ENCODE measurements around the gene ABCC12. TPM values are rescaled to one million over a fixed set of nuclear protein-coding genes. Genes with fewer than 3 reads are reported as not detected.

ABCC12 gene
- polyA plus RNA-seq, 2 of the 4 experiments (the other 2 are of a cell fraction): 0.23 TPM; not detected in 1

DNA sequence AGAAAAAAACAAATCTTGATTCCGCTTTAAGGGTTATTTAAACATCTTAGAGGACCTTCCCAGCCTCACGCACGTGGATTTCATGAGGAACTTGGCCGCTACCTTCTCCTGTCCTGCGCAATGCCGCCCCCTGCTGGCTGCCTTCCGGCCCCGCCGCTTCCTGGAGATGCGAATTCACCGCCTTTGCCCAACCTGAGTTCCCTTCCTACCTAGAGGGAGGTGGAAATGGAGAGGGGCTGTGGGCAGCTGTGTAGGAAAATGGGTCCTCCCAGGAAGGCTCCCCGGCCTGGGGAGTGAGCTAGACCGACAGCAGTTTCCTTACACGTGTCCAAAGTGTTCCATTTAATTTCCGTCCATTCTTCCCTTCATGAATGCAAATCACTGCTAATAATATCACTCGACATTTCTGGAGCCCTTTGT is 1.0 kb upstream of the ABCC12 start (continued):
- no peak for TF ChIP-seq KDM1A (IDR thresholded peaks at IDR 0.05; ENCODE audit: low read depth)
- no peak for TF ChIP-seq NFE2L2 (conservative IDR thresholded peaks at IDR 0.05; ENCODE audit: low read length)
- TF ChIP-seq SREBF2 (IDR thresholded peaks at IDR 0.05): no peak
- TF ChIP-seq FOSL2 (IDR thresholded peaks at IDR 0.05): no peak
- TF ChIP-seq FOSL2 (CRISPR knock-in tag; IDR thresholded peaks at IDR 0.05): no peak
- no peak for TF ChIP-seq EHF (CRISPR knock-in tag; IDR thresholded peaks at IDR 0.05)
- TF ChIP-seq BHLHE40 (IDR thresholded peaks at IDR 0.05; ENCODE audit: low read depth, low read length): no peak
- TF ChIP-seq SMC3 (IDR thresholded peaks at IDR 0.05): peak; percentile 98
- no peak for TF ChIP-seq CHD2 (IDR thresholded peaks at IDR 0.05; ENCODE audit: low read length, partially characterized antibody)
- TF ChIP-seq HOXB13 (CRISPR knock-in tag; IDR thresholded peaks at IDR 0.05; ENCODE audit: low read depth): peak; percentile 62; the same call in 1 of the 2 replicates
- no peak; the same call in 1 of the 2 replicates for TF ChIP-seq ESRRA (IDR thresholded peaks at IDR 0.05; ENCODE audit: borderline replicate concordance, low read length)
- TF ChIP-seq POLR2A (IDR thresholded peaks at IDR 0.05; ENCODE audit: low read length): no peak
- TF ChIP-seq, protein P1, sequence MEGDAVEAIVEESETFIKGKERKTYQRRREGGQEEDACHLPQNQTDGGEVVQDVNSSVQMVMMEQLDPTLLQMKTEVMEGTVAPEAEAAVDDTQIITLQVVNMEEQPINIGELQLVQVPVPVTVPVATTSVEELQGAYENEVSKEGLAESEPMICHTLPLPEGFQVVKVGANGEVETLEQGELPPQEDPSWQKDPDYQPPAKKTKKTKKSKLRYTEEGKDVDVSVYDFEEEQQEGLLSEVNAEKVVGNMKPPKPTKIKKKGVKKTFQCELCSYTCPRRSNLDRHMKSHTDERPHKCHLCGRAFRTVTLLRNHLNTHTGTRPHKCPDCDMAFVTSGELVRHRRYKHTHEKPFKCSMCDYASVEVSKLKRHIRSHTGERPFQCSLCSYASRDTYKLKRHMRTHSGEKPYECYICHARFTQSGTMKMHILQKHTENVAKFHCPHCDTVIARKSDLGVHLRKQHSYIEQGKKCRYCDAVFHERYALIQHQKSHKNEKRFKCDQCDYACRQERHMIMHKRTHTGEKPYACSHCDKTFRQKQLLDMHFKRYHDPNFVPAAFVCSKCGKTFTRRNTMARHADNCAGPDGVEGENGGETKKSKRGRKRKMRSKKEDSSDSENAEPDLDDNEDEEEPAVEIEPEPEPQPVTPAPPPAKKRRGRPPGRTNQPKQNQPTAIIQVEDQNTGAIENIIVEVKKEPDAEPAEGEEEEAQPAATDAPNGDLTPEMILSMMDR (IDR thresholded peaks at IDR 0.05): peak; percentile 91
- no peak for TF ChIP-seq MAFK (IDR thresholded peaks at IDR 0.05; ENCODE audit: partially characterized antibody)
- TF ChIP-seq, protein P2, sequence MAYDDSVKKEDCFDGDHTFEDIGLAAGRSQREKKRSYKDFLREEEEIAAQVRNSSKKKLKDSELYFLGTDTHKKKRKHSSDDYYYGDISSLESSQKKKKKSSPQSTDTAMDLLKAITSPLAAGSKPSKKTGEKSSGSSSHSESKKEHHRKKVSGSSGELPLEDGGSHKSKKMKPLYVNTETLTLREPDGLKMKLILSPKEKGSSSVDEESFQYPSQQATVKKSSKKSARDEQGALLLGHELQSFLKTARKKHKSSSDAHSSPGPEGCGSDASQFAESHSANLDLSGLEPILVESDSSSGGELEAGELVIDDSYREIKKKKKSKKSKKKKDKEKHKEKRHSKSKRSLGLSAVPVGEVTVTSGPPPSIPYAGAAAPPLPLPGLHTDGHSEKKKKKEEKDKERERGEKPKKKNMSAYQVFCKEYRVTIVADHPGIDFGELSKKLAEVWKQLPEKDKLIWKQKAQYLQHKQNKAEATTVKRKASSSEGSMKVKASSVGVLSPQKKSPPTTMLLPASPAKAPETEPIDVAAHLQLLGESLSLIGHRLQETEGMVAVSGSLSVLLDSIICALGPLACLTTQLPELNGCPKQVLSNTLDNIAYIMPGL (CRISPR knock-in tag; IDR thresholded peaks at IDR 0.05; ENCODE audit: borderline replicate concordance): no peak
- no peak for TF ChIP-seq RCOR1 (IDR thresholded peaks at IDR 0.05; ENCODE audit: low read depth, low read length)
- TF ChIP-seq NPAS2 (CRISPR knock-in tag; IDR thresholded peaks at IDR 0.05; ENCODE audit: borderline replicate concordance): peak; percentile 67; the same call in 1 of the 2 replicates
- TF ChIP-seq MAZ (IDR thresholded peaks at IDR 0.05; ENCODE audit: borderline replicate concordance, low read depth, low read length): no peak
- TF ChIP-seq, protein P3, sequence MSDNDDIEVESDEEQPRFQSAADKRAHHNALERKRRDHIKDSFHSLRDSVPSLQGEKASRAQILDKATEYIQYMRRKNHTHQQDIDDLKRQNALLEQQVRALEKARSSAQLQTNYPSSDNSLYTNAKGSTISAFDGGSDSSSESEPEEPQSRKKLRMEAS (IDR thresholded peaks at IDR 0.05): peak; percentile 98
- no peak for TF ChIP-seq JUNB (IDR thresholded peaks at IDR 0.05)
- TF ChIP-seq, protein P4, sequence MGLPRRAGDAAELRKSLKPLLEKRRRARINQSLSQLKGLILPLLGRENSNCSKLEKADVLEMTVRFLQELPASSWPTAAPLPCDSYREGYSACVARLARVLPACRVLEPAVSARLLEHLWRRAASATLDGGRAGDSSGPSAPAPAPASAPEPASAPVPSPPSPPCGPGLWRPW (IDR thresholded peaks at IDR 0.05): no peak
- TF ChIP-seq JUN (IDR thresholded peaks at IDR 0.05): 0 out of 5 replicates have a peak, but pooled peaks of 1 of the 2 experiments have one; percentile 20
- TF ChIP-seq GATA3 (IDR thresholded peaks at IDR 0.05; ENCODE audit: borderline replicate concordance): no peak
- TF ChIP-seq CBX2 (IDR thresholded peaks at IDR 0.05; ENCODE audit: borderline replicate concordance, low read depth): no peak
- TF ChIP-seq, protein P5, sequence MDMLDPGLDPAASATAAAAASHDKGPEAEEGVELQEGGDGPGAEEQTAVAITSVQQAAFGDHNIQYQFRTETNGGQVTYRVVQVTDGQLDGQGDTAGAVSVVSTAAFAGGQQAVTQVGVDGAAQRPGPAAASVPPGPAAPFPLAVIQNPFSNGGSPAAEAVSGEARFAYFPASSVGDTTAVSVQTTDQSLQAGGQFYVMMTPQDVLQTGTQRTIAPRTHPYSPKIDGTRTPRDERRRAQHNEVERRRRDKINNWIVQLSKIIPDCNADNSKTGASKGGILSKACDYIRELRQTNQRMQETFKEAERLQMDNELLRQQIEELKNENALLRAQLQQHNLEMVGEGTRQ (IDR thresholded peaks at IDR 0.05): no peak
- TF ChIP-seq HOXA7 (CRISPR knock-in tag; IDR thresholded peaks at IDR 0.05): no peak
- TF ChIP-seq FOXS1 (CRISPR knock-in tag; IDR thresholded peaks at IDR 0.05): no peak
- no peak for TF ChIP-seq ZNF302 (CRISPR knock-in tag; IDR thresholded peaks at IDR 0.05)
- TF ChIP-seq ZC3H11A (IDR thresholded peaks at IDR 0.05): no peak
- TF ChIP-seq, protein P6, sequence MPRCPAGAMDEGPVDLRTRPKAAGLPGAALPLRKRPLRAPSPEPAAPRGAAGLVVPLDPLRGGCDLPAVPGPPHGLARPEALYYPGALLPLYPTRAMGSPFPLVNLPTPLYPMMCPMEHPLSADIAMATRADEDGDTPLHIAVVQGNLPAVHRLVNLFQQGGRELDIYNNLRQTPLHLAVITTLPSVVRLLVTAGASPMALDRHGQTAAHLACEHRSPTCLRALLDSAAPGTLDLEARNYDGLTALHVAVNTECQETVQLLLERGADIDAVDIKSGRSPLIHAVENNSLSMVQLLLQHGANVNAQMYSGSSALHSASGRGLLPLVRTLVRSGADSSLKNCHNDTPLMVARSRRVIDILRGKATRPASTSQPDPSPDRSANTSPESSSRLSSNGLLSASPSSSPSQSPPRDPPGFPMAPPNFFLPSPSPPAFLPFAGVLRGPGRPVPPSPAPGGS (IDR thresholded peaks at IDR 0.05): no peak
- TF ChIP-seq, protein P7, sequence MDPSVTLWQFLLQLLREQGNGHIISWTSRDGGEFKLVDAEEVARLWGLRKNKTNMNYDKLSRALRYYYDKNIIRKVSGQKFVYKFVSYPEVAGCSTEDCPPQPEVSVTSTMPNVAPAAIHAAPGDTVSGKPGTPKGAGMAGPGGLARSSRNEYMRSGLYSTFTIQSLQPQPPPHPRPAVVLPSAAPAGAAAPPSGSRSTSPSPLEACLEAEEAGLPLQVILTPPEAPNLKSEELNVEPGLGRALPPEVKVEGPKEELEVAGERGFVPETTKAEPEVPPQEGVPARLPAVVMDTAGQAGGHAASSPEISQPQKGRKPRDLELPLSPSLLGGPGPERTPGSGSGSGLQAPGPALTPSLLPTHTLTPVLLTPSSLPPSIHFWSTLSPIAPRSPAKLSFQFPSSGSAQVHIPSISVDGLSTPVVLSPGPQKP (IDR thresholded peaks at IDR 0.05; ENCODE audit: low read depth, low read length): no peak
- TF ChIP-seq RFX5 (IDR thresholded peaks at IDR 0.05): no peak
- no peak; the same call in 1 of the 2 replicates for TF ChIP-seq HOXB5 (CRISPR knock-in tag; IDR thresholded peaks at IDR 0.05)
- TF ChIP-seq HEYL (CRISPR knock-in tag; IDR thresholded peaks at IDR 0.05): no peak
- TF ChIP-seq ZSCAN20 (CRISPR knock-in tag; IDR thresholded peaks at IDR 0.05): no peak
- no peak for TF ChIP-seq HDAC2 (IDR thresholded peaks at IDR 0.05)
- TF ChIP-seq, protein P8, sequence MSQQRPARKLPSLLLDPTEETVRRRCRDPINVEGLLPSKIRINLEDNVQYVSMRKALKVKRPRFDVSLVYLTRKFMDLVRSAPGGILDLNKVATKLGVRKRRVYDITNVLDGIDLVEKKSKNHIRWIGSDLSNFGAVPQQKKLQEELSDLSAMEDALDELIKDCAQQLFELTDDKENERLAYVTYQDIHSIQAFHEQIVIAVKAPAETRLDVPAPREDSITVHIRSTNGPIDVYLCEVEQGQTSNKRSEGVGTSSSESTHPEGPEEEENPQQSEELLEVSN (IDR thresholded peaks at IDR 0.05; ENCODE audit: borderline replicate concordance, low read depth): peak; percentile 78
- TF ChIP-seq NR3C1 (IDR thresholded peaks at IDR 0.05): no peak
- TF ChIP-seq RNF2 (IDR thresholded peaks at IDR 0.05; ENCODE audit: borderline replicate concordance, low read depth): no peak
- TF ChIP-seq TFCP2L1 (CRISPR knock-in tag; IDR thresholded peaks at IDR 0.05): no peak

Data from A549 (cell line).